ENCODE measurements around the gene HNRNPM. TPM values are rescaled to one million over a fixed set of nuclear protein-coding genes. Genes with fewer than 3 reads are reported as not detected.

HNRNPM gene
- total RNA-seq, 1 experiment from 2014 or later, result 468 TPM

DNA sequence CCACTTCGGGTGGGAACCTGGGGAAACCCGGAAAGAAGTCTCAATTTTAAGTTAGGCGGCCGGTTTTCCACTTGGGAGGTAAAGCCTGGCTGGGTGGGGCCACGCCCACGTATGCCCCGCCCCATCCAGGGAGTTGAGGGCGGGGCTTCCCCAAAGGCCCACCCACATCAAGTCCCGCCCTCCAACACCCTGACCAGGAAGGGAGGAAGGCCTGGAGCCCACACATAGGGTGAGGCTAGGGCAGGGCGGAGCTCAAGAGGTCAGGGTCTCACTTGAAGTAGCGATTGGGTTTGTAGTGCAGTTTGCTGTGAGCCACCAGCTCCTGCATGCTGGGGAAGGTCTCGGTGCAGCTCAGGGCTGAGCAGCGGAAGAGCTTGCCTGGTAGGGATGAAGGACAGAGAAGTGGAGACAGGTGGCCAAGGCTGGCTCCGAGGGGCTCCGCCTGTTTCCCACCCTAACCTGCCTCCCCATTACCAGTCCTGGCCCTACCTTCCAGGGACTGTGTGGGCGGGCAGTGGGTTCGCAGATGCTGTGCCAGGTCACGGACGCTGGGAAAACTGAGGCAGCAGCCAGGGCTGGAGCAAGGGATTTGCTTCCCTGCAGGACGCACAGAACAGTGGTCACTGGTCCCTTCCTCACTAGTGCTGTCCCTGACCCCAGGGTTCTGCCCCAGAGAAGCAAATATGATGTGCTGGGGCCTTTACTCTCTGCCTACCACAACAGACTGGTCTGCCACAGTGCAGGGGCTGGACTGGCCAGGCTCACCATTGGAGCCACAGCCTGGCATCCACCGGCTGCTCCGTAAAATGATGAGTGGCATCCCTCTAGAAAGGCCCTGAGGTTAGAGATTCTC is 67.6 kb downstream of the HNRNPM start:
- Histone ChIP-seq H3K9me3 (ENCODE audit: control insufficient read depth, low read depth, low read length) (no peaks in the 10 kb centered on the region), H4K8ac (replicated peaks; ENCODE audit: insufficient read length, low read depth, low read length) (no peak overlapping the region), H4K20me1 (ENCODE audit: control insufficient read depth, insufficient read depth, insufficient read length) (no peaks in the 10 kb centered on the region), H3K9ac (ENCODE audit: extremely low read depth, insufficient read length, low read length) (no peak overlapping the region), H2AK5ac (ENCODE audit: insufficient read length, low read length) (no peak overlapping the region), H3K4me1 (ENCODE audit: insufficient read depth, low read length) (no peaks in the 10 kb centered on the region; the same call in 1 of the 2 replicates), H3K23me2 (ENCODE audit: insufficient read length, low read depth, low read length, poor library complexity, severe bottlenecking) (peaks cover 9% of the 10 kb centered on the region), H2BK12ac (ENCODE audit: insufficient read length, low read depth, low read length) (no peak overlapping the region), H3K56ac (ENCODE audit: insufficient read length, low read depth, low read length) (no peak overlapping the region), H3K79me1 (ENCODE audit: insufficient read depth, low read depth, low read length, poor library complexity, severe bottlenecking) (no peaks in the 10 kb centered on the region), H2AFZ (ENCODE audit: low read length) (no peak overlapping the region), H2BK5ac (ENCODE audit: insufficient read length, low read length) (no peak overlapping the region), H4K91ac (ENCODE audit: insufficient read length, low read depth, low read length) (no peak overlapping the region), H3K27ac (ENCODE audit: insufficient read length, low read depth, low read length) (no peak overlapping the region), H2BK15ac (ENCODE audit: low read depth, low read length) (no peak overlapping the region), H3T11ph (ENCODE audit: low read length) (no peak overlapping the region), H3K79me2 (ENCODE audit: insufficient read depth, low read length) (no peaks in the 10 kb centered on the region), H3K18ac (ENCODE audit: insufficient read length, low read depth, low read length) (peak overlapping the region; percentile 11), H3K27me3 (ENCODE audit: insufficient read depth, low read length) (no peaks in the 10 kb centered on the region), H2BK20ac (ENCODE audit: low read depth, low read length, poor library complexity, severe bottlenecking) (no peak overlapping the region), H2BK120ac (ENCODE audit: low read depth, low read length, poor library complexity, severe bottlenecking) (no peak overlapping the region), H3K4ac (ENCODE audit: low read depth, low read length) (no peak overlapping the region), H3K23ac (ENCODE audit: insufficient read length, low read depth, low read length) (no peak overlapping the region), H4K5ac (ENCODE audit: insufficient read length, low read depth, low read length) (no peak overlapping the region), H3K4me2 (ENCODE audit: insufficient read depth, insufficient read length, low read length) (no peak overlapping the region), H3K14ac (ENCODE audit: insufficient read depth, low read length) (no peak overlapping the region; the same call in 1 of the 2 replicates)
- peak overlapping the region; percentile 93 to 98 (median 94) for H3K27ac Mint-ChIP-seq
- no CpG with 5 or more reads among the region's 22 CpGs for WGBS (ENCODE audit: extremely low coverage, insufficient read length, low lambda C conversion rate)
- peaks cover 2 to 10% (median 7%) of the 10 kb centered on the region in 3 experiments; a peak in 3 of 7 replicates for H3K36me3 Mint-ChIP-seq (ENCODE audit: insufficient read depth in 1 of 3, low read depth in 3 of 3)
- H3K4me1 Mint-ChIP-seq, result peaks cover 7 to 22% of the 10 kb centered on the region in 2 experiments
- peak overlapping the region; percentile 54 to 74; a peak in 4 of 5 replicates for H3K4me3 Mint-ChIP-seq
- DNase-seq, result peak; percentile 88
- H3K27me3 Mint-ChIP-seq (ENCODE audit: low read depth), result no peaks in the 10 kb centered on the region; the same call in 1 of the 2 replicates
- TF ChIP-seq, protein P1, sequence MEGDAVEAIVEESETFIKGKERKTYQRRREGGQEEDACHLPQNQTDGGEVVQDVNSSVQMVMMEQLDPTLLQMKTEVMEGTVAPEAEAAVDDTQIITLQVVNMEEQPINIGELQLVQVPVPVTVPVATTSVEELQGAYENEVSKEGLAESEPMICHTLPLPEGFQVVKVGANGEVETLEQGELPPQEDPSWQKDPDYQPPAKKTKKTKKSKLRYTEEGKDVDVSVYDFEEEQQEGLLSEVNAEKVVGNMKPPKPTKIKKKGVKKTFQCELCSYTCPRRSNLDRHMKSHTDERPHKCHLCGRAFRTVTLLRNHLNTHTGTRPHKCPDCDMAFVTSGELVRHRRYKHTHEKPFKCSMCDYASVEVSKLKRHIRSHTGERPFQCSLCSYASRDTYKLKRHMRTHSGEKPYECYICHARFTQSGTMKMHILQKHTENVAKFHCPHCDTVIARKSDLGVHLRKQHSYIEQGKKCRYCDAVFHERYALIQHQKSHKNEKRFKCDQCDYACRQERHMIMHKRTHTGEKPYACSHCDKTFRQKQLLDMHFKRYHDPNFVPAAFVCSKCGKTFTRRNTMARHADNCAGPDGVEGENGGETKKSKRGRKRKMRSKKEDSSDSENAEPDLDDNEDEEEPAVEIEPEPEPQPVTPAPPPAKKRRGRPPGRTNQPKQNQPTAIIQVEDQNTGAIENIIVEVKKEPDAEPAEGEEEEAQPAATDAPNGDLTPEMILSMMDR (conservative IDR thresholded peaks at IDR 0.05), result no peak
- no peaks in the 10 kb centered on the region for H3K9me3 Mint-ChIP-seq

Measured in H9 (cell line).